Gastroesophageal sphincter (tissue), 3 donors: Measurements from ENCODE around the gene CATSPER3.

ENCODE experiments used
- EP300 ChIP-seq: sonication (generic); formaldehyde crosslinking; IDR thresholded peaks from one replicate; pipeline ENCODE4 v1.6.1; 2017; ENCODE audit warnings: antibody characterized with exemption, mild to moderate bottlenecking
- POLR2A ChIP-seq, 2 donors: fragments of 450-650 bp; IDR thresholded peaks; one replicate each; pipeline ENCODE4 v1.6.1; 2017; ENCODE audit warnings: antibody characterized with exemption in 2 of 2, mild to moderate bottlenecking in 2 of 2, moderate library complexity in 1 of 2
- POLR2AphosphoS5 ChIP-seq: sonication (generic); formaldehyde crosslinking; IDR thresholded peaks from one replicate; pipeline ENCODE4 v1.6.1; 2017; ENCODE audit warnings: antibody characterized with exemption
- TF ChIP-seq, protein P1 (sequence below), 4 experiments: fragments of 200-600 bp in 2 of 4; fragments of 450-650 bp in 2 of 4; sonication (generic) in 1 of 4; IDR thresholded peaks; one replicate each; pipeline ENCODE4 v1.5.1; 2017 to 2019; ENCODE audit warnings: antibody characterized with exemption in 4 of 4, mild to moderate bottlenecking in 2 of 4, moderate library complexity in 2 of 4

DNA sequence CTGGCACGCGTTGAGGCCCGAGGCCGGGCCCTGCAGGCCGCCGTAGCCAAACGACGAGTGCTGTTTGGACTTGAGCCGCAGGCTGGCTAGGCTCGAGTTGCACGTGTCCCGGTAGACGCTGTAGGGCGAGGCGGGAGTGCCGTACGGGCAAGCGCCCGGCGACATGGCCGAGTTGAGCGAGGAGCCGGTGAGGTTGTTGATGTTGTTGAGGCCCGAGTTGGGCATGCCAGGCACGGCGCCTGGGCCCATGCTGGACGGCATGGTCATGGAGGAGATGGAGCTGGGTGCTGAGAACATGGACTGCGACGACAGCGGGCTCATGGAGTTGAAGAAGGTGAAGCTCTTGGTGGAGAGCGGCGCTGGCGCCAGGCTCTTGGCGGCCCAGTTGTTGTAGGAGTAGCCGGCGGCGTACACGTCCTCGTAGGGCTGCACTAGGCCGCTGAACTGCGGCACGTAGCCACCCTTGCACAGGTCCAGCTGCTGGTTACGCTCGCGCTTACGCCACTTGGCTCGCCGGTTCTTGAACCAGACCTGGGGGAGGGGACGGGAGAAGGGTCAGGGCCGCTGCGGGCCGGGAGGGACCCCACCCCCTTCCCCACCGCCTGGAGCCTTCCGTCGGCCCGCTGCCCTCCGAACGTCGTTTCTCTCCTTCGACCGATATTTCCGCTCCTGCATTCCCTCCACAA lies 61.2 kb downstream of the CATSPER3 start:
- TF ChIP-seq EP300 (no peak), POLR2AphosphoS5 (peak; percentile 51), POLR2A (IDR thresholded peaks at IDR 0.05) (no peak)
- TF ChIP-seq, protein P1, sequence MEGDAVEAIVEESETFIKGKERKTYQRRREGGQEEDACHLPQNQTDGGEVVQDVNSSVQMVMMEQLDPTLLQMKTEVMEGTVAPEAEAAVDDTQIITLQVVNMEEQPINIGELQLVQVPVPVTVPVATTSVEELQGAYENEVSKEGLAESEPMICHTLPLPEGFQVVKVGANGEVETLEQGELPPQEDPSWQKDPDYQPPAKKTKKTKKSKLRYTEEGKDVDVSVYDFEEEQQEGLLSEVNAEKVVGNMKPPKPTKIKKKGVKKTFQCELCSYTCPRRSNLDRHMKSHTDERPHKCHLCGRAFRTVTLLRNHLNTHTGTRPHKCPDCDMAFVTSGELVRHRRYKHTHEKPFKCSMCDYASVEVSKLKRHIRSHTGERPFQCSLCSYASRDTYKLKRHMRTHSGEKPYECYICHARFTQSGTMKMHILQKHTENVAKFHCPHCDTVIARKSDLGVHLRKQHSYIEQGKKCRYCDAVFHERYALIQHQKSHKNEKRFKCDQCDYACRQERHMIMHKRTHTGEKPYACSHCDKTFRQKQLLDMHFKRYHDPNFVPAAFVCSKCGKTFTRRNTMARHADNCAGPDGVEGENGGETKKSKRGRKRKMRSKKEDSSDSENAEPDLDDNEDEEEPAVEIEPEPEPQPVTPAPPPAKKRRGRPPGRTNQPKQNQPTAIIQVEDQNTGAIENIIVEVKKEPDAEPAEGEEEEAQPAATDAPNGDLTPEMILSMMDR (IDR thresholded peaks at IDR 0.05) = no peak
